D341Med (cell line): ENCODE results near the gene MAML3.

ENCODE experiments used
- DNase-seq: peaks from one replicate; pipeline ENCODE4 v3.0.0; 2012; ENCODE audit warnings: low spot score

The MAML3 gene

GRCh38 chr4:139861471-139861870, 292.5 kb downstream of the MAML3 start:
- peak; percentile 59 for DNase-seq

DNA sequence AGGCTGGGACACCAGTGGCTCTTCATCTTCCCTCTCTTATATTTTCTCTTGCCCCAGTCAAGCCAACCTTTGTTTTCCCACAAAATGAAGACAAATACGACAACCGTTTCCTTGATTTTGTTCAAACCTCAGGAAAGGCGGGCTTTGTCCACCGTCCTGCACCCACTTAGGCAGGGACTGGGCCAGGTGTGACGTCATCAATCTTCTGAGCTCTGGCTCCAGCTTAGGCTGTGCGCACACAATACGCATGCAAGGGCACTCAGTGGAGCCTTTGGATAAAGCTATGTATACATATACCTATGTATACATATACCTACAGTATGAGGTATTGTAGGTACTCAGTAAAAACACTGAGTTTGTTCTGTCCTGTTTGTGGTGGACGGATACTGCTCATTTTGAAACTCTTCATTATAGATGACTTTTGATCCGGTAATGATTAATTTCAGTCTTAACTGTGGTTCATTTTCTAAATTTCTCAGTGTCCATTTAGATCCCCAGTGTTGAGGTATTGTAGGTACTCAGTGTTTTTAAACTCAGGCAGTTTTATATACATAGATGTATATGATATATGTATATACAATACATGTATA, 293.5 kb downstream of the MAML3 start:
- no peak for DNase-seq

GRCh38 chr4:139859876-139860275, 294.1 kb downstream of the MAML3 start:
- DNase-seq = no peak

- DNase-seq = no peak
These were observed 295.4 kb downstream of the MAML3 start for GRCh38 chr4:139858436-139859205.

DNA sequence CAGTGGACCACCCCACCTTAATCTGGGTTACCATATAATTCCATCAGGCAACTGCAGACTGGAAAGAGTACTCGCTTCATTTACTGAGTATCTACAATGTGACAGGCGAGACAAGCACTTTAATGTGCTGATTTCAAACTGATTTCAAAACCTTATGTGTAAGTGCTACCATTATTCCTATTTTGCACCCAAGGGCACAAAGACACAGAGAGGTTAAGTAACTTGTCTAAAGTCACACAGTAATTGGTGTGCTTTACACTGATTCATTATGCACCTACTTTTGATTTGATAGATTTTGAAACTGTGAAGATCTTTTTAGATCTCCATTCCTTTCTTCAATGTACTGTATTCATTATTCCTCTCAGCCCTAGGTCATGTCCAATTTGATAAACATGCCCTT, 296.0 kb downstream of the MAML3 start:
- DNase-seq = no peak

GRCh38 chr4:139857021-139857420, 297.0 kb downstream of the MAML3 start:
- DNase-seq = peak; percentile 82

- DNase-seq = no peak
These were observed 299.1 kb downstream of the MAML3 start for GRCh38 chr4:139854668-139855403.

- no peak for DNase-seq
These were observed 300.7 kb downstream of the MAML3 start for GRCh38 chr4:139853309-139853708.

DNA sequence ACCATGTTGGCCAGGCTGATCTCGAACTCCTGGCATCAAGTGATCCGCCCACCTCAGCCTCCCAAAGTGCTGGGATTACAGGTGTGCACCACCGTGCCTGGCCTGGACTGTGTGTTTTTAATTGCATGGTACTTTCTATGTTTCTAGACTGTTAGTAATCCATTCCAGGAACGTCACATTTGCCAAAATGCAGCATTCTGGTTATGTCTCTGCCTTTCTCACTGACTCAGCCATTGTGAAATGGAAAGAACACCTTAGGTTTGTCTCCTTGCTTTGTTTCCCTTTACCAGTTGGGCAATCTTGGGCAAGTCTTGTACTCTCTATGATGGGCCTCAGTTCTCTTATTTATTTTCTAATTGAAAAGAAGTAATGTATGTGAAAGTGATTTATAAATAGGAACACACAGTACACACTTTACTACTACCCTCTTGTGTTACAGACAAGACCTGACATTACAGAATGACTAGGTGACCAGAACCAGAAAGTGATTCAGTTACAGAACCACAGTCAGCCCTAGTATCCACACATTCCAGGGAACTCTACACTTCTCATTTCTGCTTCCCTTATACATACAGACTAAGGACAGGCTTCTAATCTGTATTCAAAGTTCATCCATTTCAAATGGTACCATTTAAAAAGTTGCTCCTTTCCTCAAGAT, 301.2 kb downstream of the MAML3 start:
- DNase-seq = no peak

GRCh38 chr4:139851639-139852038, 302.3 kb downstream of the MAML3 start:
- no peak for DNase-seq

- no peak for DNase-seq
These were observed 302.9 kb downstream of the MAML3 start for GRCh38 chr4:139851133-139851532.

DNA sequence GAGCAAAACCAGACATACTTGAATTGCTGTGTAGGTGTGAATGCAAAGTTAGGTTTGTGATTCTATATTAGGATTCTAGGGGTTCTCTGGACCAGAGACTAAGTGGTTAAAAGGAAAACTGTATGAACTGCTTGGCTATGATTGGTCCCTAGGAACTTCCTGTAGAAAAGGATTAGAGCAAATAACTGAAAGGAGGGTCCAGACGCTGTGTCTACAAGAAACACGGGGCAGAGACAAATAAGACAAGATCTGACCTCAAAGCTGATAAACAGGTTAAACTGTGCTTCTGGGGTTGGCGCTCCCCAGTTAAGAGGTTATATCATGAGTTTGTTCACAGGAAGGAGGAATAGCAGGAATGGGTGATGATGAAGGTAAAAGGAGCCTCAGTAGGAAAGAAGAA, 304.8 kb downstream of the MAML3 start:
- peak; percentile 58 for DNase-seq

DNA sequence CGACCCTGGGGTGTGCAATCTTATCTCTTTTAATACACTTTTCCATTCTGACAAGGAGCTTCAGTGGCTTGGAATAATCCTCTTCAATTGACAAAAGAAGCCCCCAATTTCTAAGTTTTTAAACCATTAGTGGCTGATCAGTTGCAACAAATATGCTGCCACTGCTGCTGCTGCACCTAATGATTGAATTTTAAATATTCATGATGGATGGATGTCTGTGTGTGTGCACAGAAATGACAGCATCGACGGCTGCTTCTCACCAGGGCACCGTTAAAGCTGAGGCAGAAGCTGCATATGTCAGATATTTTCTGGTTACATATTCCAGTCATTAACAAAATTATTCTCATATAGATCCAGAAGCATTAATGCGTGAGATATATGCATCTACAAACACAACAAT, 306.0 kb downstream of the MAML3 start:
- DNase-seq = no peak

- no peak for DNase-seq
These were observed 306.4 kb downstream of the MAML3 start for GRCh38 chr4:139847602-139848001.

- no peak for DNase-seq
These were observed 307.2 kb downstream of the MAML3 start for GRCh38 chr4:139846766-139847165.

DNA sequence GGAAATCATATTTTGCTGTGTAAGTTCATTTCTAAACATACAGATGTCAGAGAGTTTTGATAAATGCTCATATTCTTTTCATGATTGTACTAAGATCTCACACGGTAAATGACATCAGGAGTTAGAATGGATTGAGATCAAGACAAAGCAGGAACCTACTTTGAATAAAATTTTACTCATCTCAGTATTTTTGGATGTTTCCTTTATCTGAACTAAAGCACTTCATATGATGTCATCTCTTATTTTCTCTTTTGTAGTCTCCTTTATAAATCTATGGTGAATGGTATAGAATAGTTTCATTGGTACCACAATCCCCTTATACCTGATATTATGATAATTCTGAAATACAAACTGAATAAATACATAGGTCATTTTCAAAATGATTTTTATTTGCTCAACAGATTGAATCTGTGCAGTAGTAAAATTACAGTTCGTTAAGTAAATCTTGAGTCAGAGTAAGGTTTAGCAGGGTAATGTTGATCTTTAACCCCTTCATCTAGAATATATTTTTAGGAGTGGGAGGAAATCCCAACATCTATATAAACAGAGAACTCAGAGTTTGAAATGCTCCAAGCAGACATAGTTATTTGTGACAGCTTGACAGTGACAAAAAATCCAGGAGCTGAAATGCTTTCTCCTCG, 308.4 kb downstream of the MAML3 start:
- DNase-seq = no peak

- no peak for DNase-seq
These were observed 309.4 kb downstream of the MAML3 start for GRCh38 chr4:139844459-139845036.

DNA sequence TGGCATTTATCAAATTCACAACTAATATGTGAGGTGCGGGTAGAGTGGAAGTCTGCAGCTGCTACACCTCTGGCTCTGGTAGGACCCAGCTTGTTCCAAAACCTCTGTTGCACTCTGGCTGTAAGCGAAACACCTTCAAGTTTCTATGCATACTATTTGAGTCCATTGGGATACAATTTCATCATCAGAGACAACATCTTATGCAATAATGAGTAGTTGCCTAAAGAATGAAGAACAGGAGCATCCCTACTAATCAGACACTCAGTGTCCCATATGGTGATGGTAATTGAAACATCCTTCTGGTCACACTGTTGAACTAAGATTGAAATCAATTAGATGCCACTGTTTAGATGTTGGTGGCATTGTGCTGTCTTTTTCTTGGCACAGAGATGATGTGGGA, 309.9 kb downstream of the MAML3 start:
- DNase-seq = no peak

DNA sequence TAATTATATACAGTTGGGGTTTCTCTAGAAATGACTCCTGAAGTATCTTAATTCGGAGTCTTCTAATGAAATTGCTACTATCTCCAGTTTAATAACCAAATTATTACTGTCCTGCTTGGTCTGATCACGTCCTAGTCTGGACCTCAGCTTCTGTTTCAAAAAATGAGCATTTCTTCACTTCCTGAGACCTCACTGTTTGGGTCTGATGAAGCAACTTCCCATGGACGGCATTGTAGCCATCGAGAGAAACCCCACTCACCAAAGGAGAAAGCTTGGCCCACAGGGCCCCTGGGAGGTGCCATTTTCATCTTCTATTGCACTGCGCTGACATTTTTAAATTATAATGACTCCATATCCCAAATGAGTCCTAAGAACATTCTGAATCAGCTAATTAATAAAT, 310.3 kb downstream of the MAML3 start:
- DNase-seq = no peak

GRCh38 chr4:139841464-139842195, 312.4 kb downstream of the MAML3 start:
- DNase-seq = no peak

GRCh38 chr4:139840773-139841172, 313.2 kb downstream of the MAML3 start:
- DNase-seq = no peak
